Eye (tissue), 1 donor: ENCODE data around the gene CACNA2D2.
A peak's percentile ranks its signal among the peaks of the same experiment; 100 is the strongest.

Experiments
- DNase-seq: peaks from one replicate; pipeline ENCODE4 v3.0.0-alpha.2; 2015

Gene CACNA2D2

DNA sequence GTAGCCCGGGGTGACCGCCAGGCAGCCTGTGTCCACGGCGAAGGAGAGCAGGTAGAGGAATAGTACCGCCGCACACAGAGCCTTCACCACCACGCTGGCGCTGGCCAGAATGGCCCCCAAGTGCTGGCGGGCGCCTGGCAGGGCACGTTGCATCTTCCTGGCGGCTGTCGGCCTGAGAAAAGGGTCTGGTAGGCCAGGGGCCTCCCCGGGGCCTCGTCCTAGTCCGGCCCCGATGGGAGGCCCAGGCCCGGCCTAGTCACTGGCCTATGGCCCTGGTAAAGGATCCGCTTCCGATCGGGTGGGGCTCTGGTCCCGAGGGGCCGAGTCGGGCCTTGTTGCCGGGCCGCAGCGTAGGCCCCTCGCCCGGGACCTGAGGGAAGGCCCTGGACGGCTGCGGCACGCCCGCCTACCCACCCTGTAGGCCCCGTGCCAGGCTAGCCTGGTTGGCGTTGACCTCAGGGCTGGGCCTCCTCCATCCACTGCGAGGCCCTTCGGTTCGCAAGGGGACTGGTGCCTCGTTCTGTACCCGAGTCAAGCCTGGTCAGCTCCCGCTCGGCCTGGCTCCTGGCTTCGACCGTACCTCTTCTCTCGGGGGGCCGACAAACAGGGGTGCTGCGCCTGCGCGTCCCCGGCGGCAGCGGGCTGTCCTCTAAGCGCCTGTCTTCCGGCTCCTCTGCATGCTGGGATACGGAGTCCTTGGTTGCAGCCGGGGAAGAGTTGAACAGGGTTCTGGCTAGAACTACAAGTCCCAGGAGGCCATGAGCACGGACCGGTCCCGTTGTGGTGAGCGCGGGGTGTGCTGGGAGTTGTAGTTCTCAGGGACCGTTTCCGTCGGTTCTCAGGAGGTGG lies 144.3 kb downstream of the CACNA2D2 start, which contains the start of gene TMEM115:
Gene TMEM115, minus strand, starts transcription at position 611 of the 849 bp plus-strand sequence. Its CDS starts 458 bp downstream, at position 153.
- DNase-seq, result peak; percentile 99

GRCh38 chr3:50358355-50358910 lies 145.0 kb downstream of the CACNA2D2 start:
- DNase-seq, result peak; percentile 0

- DNase-seq, result no peak
Observed at GRCh38 chr3:50357481-50357880, 146.0 kb downstream of the CACNA2D2 start.

GRCh38 chr3:50356553-50356952 lies 146.9 kb downstream of the CACNA2D2 start:
- no peak for DNase-seq

GRCh38 chr3:50355829-50356552 lies 147.4 kb downstream of the CACNA2D2 start:
- DNase-seq, result no peak

DNA sequence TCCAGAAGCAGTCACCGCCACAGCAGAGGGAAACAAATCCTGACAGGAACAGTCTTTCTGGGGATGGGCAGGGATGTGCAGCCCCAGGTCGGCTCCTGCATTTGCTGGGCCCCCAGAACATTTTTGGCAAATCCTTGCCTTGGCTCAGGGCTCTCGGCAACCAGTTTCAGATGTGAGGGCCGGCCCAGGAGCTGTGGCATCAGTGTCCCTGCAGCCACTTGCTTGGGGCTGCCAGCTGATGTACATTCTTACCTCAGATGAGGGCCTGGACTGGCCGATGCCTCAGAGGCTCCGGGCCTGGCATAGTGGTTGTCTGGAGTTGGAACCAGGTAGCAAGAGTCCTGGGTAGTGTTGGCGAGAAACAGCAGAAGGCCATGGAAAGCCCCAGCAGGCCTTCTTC lies 148.6 kb downstream of the CACNA2D2 start:
- DNase-seq, result no peak

GRCh38 chr3:50354186-50354764 lies 149.2 kb downstream of the CACNA2D2 start:
- no peak for DNase-seq

DNA sequence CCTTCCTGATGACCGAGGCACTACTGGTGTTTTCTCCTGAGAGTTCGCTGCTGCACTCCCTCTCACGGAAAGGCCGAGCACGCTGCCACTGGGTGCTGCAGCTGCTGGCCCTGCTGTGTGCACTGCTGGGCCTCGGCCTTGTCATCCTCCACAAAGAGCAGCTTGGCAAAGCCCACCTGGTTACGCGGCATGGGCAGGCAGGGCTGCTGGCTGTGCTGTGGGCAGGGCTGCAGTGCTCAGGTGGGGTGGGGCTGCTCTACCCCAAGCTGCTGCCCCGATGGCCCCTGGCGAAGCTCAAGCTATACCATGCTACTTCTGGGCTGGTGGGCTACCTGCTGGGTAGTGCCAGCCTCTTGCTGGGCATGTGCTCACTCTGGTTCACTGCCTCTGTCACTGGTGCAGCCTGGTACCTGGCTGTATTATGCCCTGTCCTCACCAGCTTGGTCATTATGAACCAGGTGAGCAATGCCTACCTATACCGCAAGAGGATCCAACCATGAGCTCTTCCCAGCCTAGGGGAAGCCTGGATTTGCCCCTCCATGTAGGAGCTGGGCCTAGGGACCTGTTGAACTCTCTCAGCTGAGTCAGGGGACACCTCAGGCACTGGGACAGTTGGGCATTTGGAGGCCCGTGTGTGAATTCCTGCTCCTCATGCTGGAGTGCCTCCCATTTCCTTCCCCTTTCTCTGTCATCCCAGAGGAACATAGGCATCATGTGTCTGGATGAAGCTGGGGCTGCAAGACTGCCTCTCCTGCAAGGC lies 150.0 kb downstream of the CACNA2D2 start:
- DNase-seq, result no peak

DNA sequence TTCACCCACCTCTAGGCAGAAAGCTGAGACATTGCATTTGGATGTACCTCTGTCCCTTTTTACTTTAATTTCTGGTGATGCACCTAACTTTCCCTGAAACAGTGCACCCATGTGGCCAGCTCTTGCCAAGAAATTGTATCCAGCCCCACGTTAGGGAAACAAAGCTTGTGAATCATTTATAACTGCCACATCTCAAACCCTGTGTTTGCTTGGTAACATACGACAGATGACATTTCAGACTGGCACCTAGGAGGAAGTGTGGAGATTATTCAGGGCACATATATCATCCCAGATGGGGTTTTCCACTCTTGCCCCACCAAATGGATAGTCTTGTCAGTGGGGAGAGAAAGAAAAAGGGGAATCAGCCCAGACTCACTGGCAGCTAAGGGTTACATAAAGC lies 150.7 kb downstream of the CACNA2D2 start:
- DNase-seq, result no peak

GRCh38 chr3:50351323-50351697 lies 152.1 kb downstream of the CACNA2D2 start:
- DNase-seq, result no peak

- DNase-seq, result peak; percentile 98
Observed at GRCh38 chr3:50350527-50351322, 152.7 kb downstream of the CACNA2D2 start, which contains the start of the genes CYB561D2 and NPRL2. Gene CYB561D2, plus strand, starts transcription at chr3:50350862. Its CDS starts 572 bp downstream, at chr3:50351434. Gene NPRL2, minus strand, starts transcription at chr3:50350775. Its CDS starts 123 bp downstream, at chr3:50350652.

GRCh38 chr3:50350213-50350526 lies 153.3 kb downstream of the CACNA2D2 start:
- no peak for DNase-seq

DNA sequence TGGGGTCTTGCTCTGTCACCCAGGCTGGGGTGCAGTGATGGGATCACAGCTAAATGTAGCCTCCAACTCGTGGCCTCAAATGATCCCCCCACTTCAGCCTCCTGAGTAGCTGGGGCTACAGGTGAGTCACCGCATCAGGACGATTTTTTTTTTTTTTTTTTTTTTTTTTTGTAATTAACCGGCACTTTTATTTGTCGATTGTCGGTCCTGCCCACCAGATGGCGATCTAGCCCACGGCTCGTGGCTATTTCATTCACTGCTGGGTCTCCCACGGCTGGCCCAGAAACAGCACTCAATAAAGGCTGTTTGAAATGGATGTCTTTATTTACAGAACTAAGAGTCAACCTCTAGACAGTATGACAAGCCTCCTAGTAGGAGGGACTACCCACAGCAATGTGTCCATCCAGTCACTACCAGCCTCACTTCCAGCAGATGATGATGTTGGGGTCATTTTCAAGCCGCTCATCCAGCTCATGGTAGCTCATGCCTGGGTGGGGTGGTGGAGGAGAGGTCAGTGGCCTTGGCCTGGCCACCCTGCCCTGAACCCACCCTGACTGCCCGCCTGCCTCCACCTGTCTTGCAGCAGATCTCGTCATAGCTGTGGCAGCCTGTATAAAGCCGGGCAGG lies 156.1 kb downstream of the CACNA2D2 start:
- peak; percentile 93 for DNase-seq

GRCh38 chr3:50345586-50346234 lies 157.7 kb downstream of the CACNA2D2 start, which contains the start of gene ZMYND10:
Gene ZMYND10, minus strand, starts transcription at chr3:50345732. Its CDS starts 153 bp downstream, at chr3:50345579.
- peak; percentile 83 for DNase-seq

DNA sequence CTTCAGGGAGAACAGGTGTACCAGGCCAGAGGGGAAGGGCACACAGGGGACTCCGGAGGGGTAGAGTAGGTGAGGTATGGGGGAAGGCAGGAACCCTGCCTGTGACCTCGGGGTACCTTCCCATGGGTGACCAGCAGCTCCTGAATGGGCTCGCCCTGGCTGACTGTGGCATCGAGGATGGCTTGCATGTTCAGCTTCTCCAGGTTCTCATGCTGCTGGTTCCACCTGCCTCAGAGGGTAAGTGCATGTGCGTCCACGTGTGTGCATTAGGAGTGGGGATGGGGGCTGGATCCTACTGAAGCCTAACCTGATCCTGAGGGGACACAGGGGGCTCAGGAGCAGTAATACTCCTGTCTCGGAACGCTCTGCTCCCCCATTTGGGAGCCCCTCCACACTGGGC lies 158.4 kb downstream of the CACNA2D2 start:
- DNase-seq, result no peak

DNA sequence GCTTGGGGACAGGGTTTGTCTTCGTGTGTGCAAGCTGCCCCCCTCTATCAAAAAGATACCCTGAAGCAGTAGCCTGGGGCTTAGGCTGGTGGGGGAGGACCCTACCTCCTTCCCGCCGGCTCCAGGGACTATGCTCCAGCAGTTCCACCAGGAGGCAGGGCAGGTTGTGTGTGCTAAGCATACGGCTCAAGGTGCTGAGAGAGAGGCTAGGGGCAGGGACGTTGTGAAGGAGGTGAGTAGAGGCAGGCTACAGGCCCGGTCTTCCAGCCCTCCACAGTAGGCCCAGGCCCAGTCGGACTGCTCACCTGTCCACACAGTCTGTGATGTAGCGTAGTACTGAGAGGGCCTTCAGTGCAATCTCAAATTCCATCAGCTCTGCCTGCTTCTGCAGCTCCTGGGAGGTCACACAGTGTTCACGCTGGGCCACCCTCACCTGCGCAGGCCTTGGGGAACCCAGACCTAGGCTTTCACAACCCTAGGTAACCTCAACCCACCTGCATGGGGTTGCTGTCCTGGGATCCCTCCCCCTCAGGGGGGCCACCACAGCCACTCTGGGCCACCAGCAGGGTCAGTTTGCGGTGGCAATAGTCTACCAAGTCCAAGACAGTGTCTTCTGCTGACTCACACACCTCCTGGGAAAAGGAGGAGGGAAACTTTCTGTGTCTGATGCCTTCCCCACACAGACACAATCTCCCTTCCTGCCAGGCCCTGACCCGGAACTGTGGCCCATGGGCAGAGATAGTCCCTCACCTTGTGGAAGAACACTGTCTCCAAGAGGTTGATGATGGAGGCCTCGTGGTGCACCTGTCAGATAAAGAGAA lies 160.4 kb downstream of the CACNA2D2 start:
- DNase-seq, result no peak

GRCh38 chr3:50341996-50342650 lies 161.3 kb downstream of the CACNA2D2 start:
- DNase-seq, result no peak

- DNase-seq, result no peak
Observed at GRCh38 chr3:50341537-50341936, 161.9 kb downstream of the CACNA2D2 start.
